Upper lobe of left lung (tissue), 6 donors: ENCODE results near the gene ZSCAN16. TPM values are rescaled to one million over a fixed set of nuclear protein-coding genes. Genes with fewer than 3 reads are reported as not detected.

ENCODE experiments used
- ATAC-seq, 2 donors: fragments of 200-7000 bp; cut with Tn5 transposase; one replicate each; pipeline ENCODE4 v1.9.1; 2022; ENCODE audit warnings: mild to moderate bottlenecking in 2 of 2, moderate library complexity in 2 of 2; ENCODE audit not compliant: low FRiP score in 2 of 2
- DNase-seq, 2 donors: peaks; one replicate each; pipeline ENCODE4 v3.0.0-alpha.2; 2019 to 2020
- H3K27ac ChIP-seq, 4 donors: fragments of 200-600 bp; sonication (generic); one replicate each; pipeline ENCODE4 v1.5.1; 2016 to 2019
- H3K27me3 ChIP-seq, 4 donors: fragments of 200-600 bp; sonication (generic); one replicate each; pipeline ENCODE4 v1.5.1; 2017 to 2019
- H3K36me3 ChIP-seq, 4 donors: fragments of 200-600 bp; sonication (generic); one replicate each; pipeline ENCODE4 v1.5.1; 2016 to 2019
- H3K4me1 ChIP-seq, 4 donors: fragments of 200-600 bp; sonication (generic); one replicate each; pipeline ENCODE4 v1.5.1; 2018 to 2019
- H3K4me3 ChIP-seq, 4 donors: fragments of 200-600 bp; sonication (generic); one replicate each; pipeline ENCODE4 v1.5.1; 2017 to 2019; ENCODE audit warnings: mild to moderate bottlenecking in 2 of 4, moderate library complexity in 1 of 4
- H3K9me3 ChIP-seq, 4 donors: fragments of 200-600 bp; sonication (generic); one replicate each; pipeline ENCODE4 v1.5.1; 2018 to 2019
- EP300 ChIP-seq, 4 donors: sonication (generic); formaldehyde crosslinking; IDR thresholded peaks; one replicate each; pipeline ENCODE4 v1.5.1; 2017; ENCODE audit warnings: antibody characterized with exemption in 4 of 4, control low read depth in 2 of 4
- POLR2A ChIP-seq, 4 donors: fragments of 450-650 bp; IDR thresholded peaks; one replicate each; pipeline ENCODE4 v1.5.1; 2016 to 2017; ENCODE audit warnings: antibody characterized with exemption in 4 of 4, mild to moderate bottlenecking in 2 of 4
- POLR2AphosphoS5 ChIP-seq, 2 donors: sonication (generic); formaldehyde crosslinking; IDR thresholded peaks; one replicate each; pipeline ENCODE4 v1.5.1; 2017; ENCODE audit warnings: antibody characterized with exemption in 2 of 2
- WGBS, 2 donors: methylation state at CpG; one replicate each; pipeline ENCODE4 v1.1.5; 2017 to 2018; 5-methylcytosine and 5-hydroxymethylcytosine counted together
- total RNA-seq, 6 donors: library from RNA; depleted of rRNA in 4 of 6; stranded (reverse); fragments of >200 nt in 4 of 6; gene quantifications; one replicate each; pipeline versions ENCODE4 v1.1.0 to v1.2.1, GENCODE V29; 2016 to 2021
- TF ChIP-seq, protein P1 (sequence below), 6 experiments: fragments of 450-650 bp in 4 of 6; fragments of 200-600 bp in 2 of 6; sonication (generic) in 2 of 6; IDR thresholded peaks; one replicate each; pipeline ENCODE4 v1.5.1; 2016 to 2019; ENCODE audit warnings: antibody characterized with exemption in 6 of 6
- donor health status: DM: no; HTN: no; CAD: no; lungs with moderate emphysema.
- donor health status: DM: no; HTN: yes; CAD: no; lungs with severe emphysema.

Gene ZSCAN16
- total RNA-seq, 6 donors from 2014 or later: 4.1 to 16.8 (median 5.1) TPM

GRCh38 chr6:28137505-28137981, 13.1 kb downstream of the ZSCAN16 start:
- no peaks in the 10 kb centered on the region for H3K9me3 ChIP-seq
- H3K27me3 ChIP-seq: no peaks in the 10 kb centered on the region
- 2% methylated on average over 6 of the region's 6 CpGs for WGBS, 2 donors
- ATAC-seq (no peak), DNase-seq (no peak)
- no peak for TF ChIP-seq POLR2AphosphoS5 (IDR thresholded peaks at IDR 0.05)
- TF ChIP-seq EP300 (IDR thresholded peaks at IDR 0.05): no peak
- no peak for TF ChIP-seq POLR2A (IDR thresholded peaks at IDR 0.05)
- TF ChIP-seq, protein P1, sequence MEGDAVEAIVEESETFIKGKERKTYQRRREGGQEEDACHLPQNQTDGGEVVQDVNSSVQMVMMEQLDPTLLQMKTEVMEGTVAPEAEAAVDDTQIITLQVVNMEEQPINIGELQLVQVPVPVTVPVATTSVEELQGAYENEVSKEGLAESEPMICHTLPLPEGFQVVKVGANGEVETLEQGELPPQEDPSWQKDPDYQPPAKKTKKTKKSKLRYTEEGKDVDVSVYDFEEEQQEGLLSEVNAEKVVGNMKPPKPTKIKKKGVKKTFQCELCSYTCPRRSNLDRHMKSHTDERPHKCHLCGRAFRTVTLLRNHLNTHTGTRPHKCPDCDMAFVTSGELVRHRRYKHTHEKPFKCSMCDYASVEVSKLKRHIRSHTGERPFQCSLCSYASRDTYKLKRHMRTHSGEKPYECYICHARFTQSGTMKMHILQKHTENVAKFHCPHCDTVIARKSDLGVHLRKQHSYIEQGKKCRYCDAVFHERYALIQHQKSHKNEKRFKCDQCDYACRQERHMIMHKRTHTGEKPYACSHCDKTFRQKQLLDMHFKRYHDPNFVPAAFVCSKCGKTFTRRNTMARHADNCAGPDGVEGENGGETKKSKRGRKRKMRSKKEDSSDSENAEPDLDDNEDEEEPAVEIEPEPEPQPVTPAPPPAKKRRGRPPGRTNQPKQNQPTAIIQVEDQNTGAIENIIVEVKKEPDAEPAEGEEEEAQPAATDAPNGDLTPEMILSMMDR (IDR thresholded peaks at IDR 0.05): no peak
- H3K4me3 ChIP-seq: peak overlapping the region; percentile 73 to 97 (median 83)
- peaks cover 16 to 38% (median 20%) of the 10 kb centered on the region in 4 donors for H3K4me1 ChIP-seq
- H3K36me3 ChIP-seq: peaks cover 0 to 5% (median 2%) of the 10 kb centered on the region in 4 donors
- H3K27ac ChIP-seq: peak overlapping the region; percentile 87 to 97 (median 95)

GRCh38 chr6:28139860-28140543, 15.6 kb downstream of the ZSCAN16 start:
- DNase-seq: no peak
- WGBS, 2 donors: 78 to 84% methylated on average over 9 of the region's 9 CpGs
- Histone ChIP-seq H3K4me1 (peaks cover 19 to 42% (median 31%) of the 10 kb centered on the region in 4 donors), H3K9me3 (no peaks in the 10 kb centered on the region), H3K4me3 (peak overlapping the region in 1 of 4 donors; percentile 25), H3K27me3 (no peaks in the 10 kb centered on the region), H3K27ac (no peak overlapping the region), H3K36me3 (peaks cover 0 to 3% (median 2%) of the 10 kb centered on the region in 4 donors)
- TF ChIP-seq, protein P1 (IDR thresholded peaks at IDR 0.05): no peak
- TF ChIP-seq POLR2AphosphoS5 (IDR thresholded peaks at IDR 0.05): no peak
- TF ChIP-seq EP300 (IDR thresholded peaks at IDR 0.05): no peak
- TF ChIP-seq POLR2A (IDR thresholded peaks at IDR 0.05): no peak
- no peak for ATAC-seq

- ATAC-seq (no peak), DNase-seq (peak in 1 of 2 donors; percentile 25)
- Histone ChIP-seq H3K36me3 (peaks cover 0 to 5% (median 3%) of the 10 kb centered on the region in 4 donors), H3K4me1 (peaks cover 19 to 37% (median 27%) of the 10 kb centered on the region in 4 donors), H3K27me3 (no peaks in the 10 kb centered on the region), H3K27ac (no peak overlapping the region), H3K4me3 (no peak overlapping the region), H3K9me3 (no peaks in the 10 kb centered on the region)
- no peak for TF ChIP-seq POLR2A (IDR thresholded peaks at IDR 0.05)
- TF ChIP-seq EP300 (IDR thresholded peaks at IDR 0.05): no peak
- TF ChIP-seq, protein P1 (IDR thresholded peaks at IDR 0.05): no peak
- TF ChIP-seq POLR2AphosphoS5 (IDR thresholded peaks at IDR 0.05): no peak
- 78 to 83% methylated on average over 5 of the region's 5 CpGs for WGBS, 2 donors
Observed at GRCh38 chr6:28140616-28141015, 16.2 kb downstream of the ZSCAN16 start.

GRCh38 chr6:28141500-28142329, 17.3 kb downstream of the ZSCAN16 start, which contains the start of gene ZKSCAN8:
Gene ZKSCAN8, plus strand, starts transcription at chr6:28141883. Its CDS starts 6,525 bp downstream, at chr6:28148408.
- DNase-seq (peak; percentile 86 to 90), ATAC-seq (peak; percentile 94)
- peak within 1 kb of the TSS; percentile 73 to 85 (median 79) for H3K27ac ChIP-seq
- H3K4me1 ChIP-seq: peaks cover 15 to 29% (median 22%) of the 10 kb centered on the region in 4 donors
- H3K4me3 ChIP-seq: peak within 1 kb of the TSS; percentile 82 to 88 (median 84)
- H3K27me3 ChIP-seq: no peaks in the 10 kb centered on the region
- peaks cover 0 to 7% (median 4%) of the 10 kb centered on the region in 4 donors for H3K36me3 ChIP-seq
- TF ChIP-seq POLR2AphosphoS5 (IDR thresholded peaks at IDR 0.05) (peak; percentile 50 to 84), EP300 (IDR thresholded peaks at IDR 0.05) (no peak), POLR2A (IDR thresholded peaks at IDR 0.05) (peak in 3 of 4 donors; percentile 48 to 72 (median 61))
- TF ChIP-seq, protein P1 (IDR thresholded peaks at IDR 0.05): peak in 1 of 6 experiments; percentile 13
- no peaks in the 10 kb centered on the region for H3K9me3 ChIP-seq
- 2 to 3% methylated on average over 26 to 47 of the region's 52 CpGs for WGBS, 2 donors
